ENCODE measurements around the gene ADAT1. TPM values are rescaled to one million over a fixed set of nuclear protein-coding genes. Genes with fewer than 3 reads are reported as not detected.

The ADAT1 gene
- total RNA-seq, 1 experiment from 2014 or later, result 60.2 TPM

DNA sequence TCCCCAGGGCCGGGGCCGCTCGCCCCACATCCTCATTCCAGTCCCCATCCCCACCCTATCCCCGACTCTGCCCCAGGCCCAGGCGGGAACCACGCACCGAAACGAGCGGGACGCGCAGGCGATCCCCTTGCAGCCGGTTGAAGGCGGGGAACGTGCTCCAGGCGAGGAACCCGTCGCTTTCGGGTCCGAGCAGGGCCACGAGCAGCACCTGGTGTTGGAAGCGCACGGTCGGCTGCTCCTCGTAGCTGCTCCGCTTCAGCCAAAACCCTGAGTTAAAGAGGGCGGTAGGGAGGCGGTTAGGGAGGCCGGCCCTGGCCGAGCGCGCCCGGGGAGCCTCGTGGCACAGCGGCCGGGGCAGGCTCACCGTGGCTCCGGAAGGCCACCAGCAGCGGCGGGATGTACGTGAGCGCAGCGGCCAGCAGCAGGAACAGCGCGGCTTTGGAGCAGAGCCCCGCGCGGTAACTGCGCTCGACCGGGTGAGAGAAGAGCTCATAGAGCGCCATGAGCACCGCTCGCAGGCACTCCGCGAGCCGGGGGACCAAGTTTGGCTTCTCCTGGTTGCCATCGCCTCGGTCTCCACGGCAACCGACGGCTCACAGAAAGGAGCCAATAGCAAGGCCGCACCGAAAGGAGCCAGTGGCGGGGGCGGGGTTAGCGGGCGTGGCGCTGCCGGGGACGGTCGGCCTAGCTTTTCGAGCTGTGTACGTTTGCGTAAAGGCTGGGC is 67.2 kb downstream of the ADAT1 start, which contains the start of gene TMEM231:
TMEM231 (minus strand) TSS at position 546 of the 724 bp plus-strand sequence; CDS start at position 503, 43 bp downstream.
- Mint-ChIP-seq H3K4me3 (ENCODE audit: unreplicated experiment) (peak within 1 kb of the TSS; percentile 85), H3K27me3 (ENCODE audit: insufficient read depth, unreplicated experiment) (no peaks in the 10 kb centered on the region), H3K36me3 (ENCODE audit: insufficient read depth, unreplicated experiment) (no peaks in the 10 kb centered on the region), H3K4me1 (ENCODE audit: insufficient read depth, unreplicated experiment) (peaks cover 6% of the 10 kb centered on the region), H3K27ac (ENCODE audit: low read depth, unreplicated experiment) (peak within 1 kb of the TSS; percentile 91), H3K9me3 (ENCODE audit: unreplicated experiment) (no peaks in the 10 kb centered on the region)
- peak; percentile 94 for DNase-seq (ENCODE audit: unreplicated experiment)
- TF ChIP-seq, protein P1, sequence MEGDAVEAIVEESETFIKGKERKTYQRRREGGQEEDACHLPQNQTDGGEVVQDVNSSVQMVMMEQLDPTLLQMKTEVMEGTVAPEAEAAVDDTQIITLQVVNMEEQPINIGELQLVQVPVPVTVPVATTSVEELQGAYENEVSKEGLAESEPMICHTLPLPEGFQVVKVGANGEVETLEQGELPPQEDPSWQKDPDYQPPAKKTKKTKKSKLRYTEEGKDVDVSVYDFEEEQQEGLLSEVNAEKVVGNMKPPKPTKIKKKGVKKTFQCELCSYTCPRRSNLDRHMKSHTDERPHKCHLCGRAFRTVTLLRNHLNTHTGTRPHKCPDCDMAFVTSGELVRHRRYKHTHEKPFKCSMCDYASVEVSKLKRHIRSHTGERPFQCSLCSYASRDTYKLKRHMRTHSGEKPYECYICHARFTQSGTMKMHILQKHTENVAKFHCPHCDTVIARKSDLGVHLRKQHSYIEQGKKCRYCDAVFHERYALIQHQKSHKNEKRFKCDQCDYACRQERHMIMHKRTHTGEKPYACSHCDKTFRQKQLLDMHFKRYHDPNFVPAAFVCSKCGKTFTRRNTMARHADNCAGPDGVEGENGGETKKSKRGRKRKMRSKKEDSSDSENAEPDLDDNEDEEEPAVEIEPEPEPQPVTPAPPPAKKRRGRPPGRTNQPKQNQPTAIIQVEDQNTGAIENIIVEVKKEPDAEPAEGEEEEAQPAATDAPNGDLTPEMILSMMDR (IDR thresholded peaks at IDR 0.05; ENCODE audit: unreplicated experiment), result no peak
- POLR2A ChIA-PET, result interaction anchor here (0.6 to 6.2 kb wide), 18 partner anchors 10 to 198 kb away, joined by 3 to 116 read pairs (median 6); partner anchors contain the start of genes ADAT1, CFDP1, GABARAPL2 and KARS1
- intact Hi-C loops (cut with micrococcal nuclease), result loop anchor here (1.0 to 2.0 kb wide), 2 partner anchors 50 to 91 kb away; partner anchors contain the start of gene TMEM170A
- TSS peak; percentile 76 for BruUV-seq (replicated peaks)
- CTCF ChIA-PET, result interaction anchor here (0.6 to 1.6 kb wide), 8 partner anchors 10 to 1339 kb away, joined by 3 to 7 read pairs (median 4); partner anchors contain the start of genes ADAT1 and GABARAPL2

DNA sequence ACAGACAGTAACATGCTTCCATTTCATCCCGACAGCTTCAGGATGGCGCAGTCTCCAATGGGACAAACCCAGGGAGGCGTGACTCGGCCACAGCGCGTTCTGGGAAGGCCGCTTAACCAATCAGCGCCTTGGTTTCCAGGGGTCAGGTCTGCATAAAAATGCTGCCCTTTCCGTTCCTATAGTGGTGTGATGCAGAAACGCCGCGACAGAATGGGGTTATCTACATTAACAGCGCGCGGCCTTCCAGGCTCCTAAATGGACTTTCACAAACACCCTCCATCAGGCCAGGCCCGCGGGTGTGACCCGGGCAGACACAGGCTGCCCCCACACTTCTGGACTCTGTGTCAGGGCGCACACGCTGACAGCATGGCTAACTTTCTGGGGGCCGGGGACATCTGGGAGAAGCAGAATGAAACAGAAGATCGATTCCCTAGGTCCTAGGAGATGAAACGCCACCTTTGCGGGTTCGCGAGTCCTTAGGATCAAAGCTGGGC is 67.8 kb downstream of the ADAT1 start:
- Mint-ChIP-seq H3K9me3 (ENCODE audit: unreplicated experiment) (no peaks in the 10 kb centered on the region), H3K4me3 (ENCODE audit: unreplicated experiment) (peak overlapping the region; percentile 85), H3K27ac (ENCODE audit: low read depth, unreplicated experiment) (peak overlapping the region; percentile 91), H3K36me3 (ENCODE audit: insufficient read depth, unreplicated experiment) (no peaks in the 10 kb centered on the region), H3K27me3 (ENCODE audit: insufficient read depth, unreplicated experiment) (no peaks in the 10 kb centered on the region), H3K4me1 (ENCODE audit: insufficient read depth, unreplicated experiment) (peaks cover 6% of the 10 kb centered on the region)
- intact Hi-C loops (cut with micrococcal nuclease), result loop anchor here (1.0 to 2.0 kb wide), 2 partner anchors 49 to 90 kb away; partner anchors contain the start of gene TMEM170A
- BruUV-seq (replicated peaks), result TSS peak; percentile 47
- CTCF ChIA-PET, result interaction anchor here (0.6 to 1.6 kb wide), 6 partner anchors 12 to 1592 kb away, joined by 3 to 7 read pairs (median 4); partner anchors contain the start of gene ADAT1
- TF ChIP-seq, protein P1 (IDR thresholded peaks at IDR 0.05; ENCODE audit: unreplicated experiment), result no peak
- POLR2A ChIA-PET, result interaction anchor here (0.6 to 6.2 kb wide), 22 partner anchors 9 to 570 kb away, joined by 3 to 116 read pairs (median 5); partner anchors contain the start of genes ADAT1, CFDP1, GABARAPL2 and KARS1
- peak; percentile 95 for DNase-seq (ENCODE audit: unreplicated experiment)

DNA sequence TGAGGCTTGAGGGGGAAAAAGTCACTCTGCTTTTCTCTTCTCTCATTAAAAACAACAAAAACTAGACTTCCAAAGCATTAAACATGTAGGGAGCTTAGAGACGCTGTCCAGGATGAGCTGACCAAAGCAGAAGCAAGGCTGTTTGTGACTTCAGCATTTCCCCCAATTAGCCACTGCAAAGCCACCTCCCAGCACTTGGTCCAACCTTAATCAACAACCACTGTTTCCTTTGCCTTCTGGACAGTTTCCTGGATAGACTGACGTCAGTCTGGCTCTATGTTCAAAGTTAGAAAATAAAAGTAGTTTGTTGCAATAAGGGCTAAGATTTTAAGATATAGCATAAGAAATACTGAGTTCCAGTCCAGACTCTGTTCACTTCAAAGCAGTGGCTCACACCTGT is 70.1 kb downstream of the ADAT1 start:
- BruUV-seq (replicated peaks), result no TSS peak
- Mint-ChIP-seq H3K4me3 (ENCODE audit: unreplicated experiment) (no peak overlapping the region), H3K9me3 (ENCODE audit: unreplicated experiment) (no peaks in the 10 kb centered on the region), H3K4me1 (ENCODE audit: insufficient read depth, unreplicated experiment) (peaks cover 6% of the 10 kb centered on the region), H3K36me3 (ENCODE audit: insufficient read depth, unreplicated experiment) (no peaks in the 10 kb centered on the region), H3K27ac (ENCODE audit: low read depth, unreplicated experiment) (no peak overlapping the region), H3K27me3 (ENCODE audit: insufficient read depth, unreplicated experiment) (no peaks in the 10 kb centered on the region)
- ChIA-PET CTCF (interaction anchor here (0.5 to 2.3 kb wide), 5 partner anchors 31 to 88 kb away, joined by 3 to 11 read pairs (median 6); no protein-coding TSS in a partner anchor), POLR2A (interaction anchor here (0.6 to 6.2 kb wide), 6 partner anchors 10 to 248 kb away, joined by 3 to 116 read pairs (median 4); partner anchors contain the start of genes GABARAPL2, KARS1 and TERF2IP)
- TF ChIP-seq, protein P1 (IDR thresholded peaks at IDR 0.05; ENCODE audit: unreplicated experiment), result no peak
- DNase-seq (ENCODE audit: unreplicated experiment), result no peak
- intact Hi-C loops (cut with micrococcal nuclease), result no loop called here
